ENCODE results near the gene PRM3. TPM values are rescaled to one million over a fixed set of nuclear protein-coding genes. Genes with fewer than 3 reads are reported as not detected.
A peak's percentile ranks its signal among the peaks of the same experiment; 100 is the strongest.

The PRM3 gene
- total and polyA plus RNA-seq, 2 donors (not counting 1 experiment from before 2014, with no cell fraction given): not detected

- no peak for DNase-seq (ENCODE audit: low read depth in 2 of 2)
- Histone ChIP-seq H3K36me3 (ENCODE audit: control insufficient read depth, insufficient read depth, low read length) (no peaks in the 10 kb centered on the region), H3K27ac (ENCODE audit: insufficient read depth, low read length) (no peak overlapping the region), H3K4me1 (ENCODE audit: control insufficient read depth, extremely low read depth, insufficient read depth, low read length) (peaks cover 5% of the 10 kb centered on the region), H2AFZ (ENCODE audit: low read length) (no peak overlapping the region), H4K20me1 (ENCODE audit: control insufficient read depth, extremely low read depth, insufficient read depth, low read length) (no peaks in the 10 kb centered on the region), H3K4me3 (replicated peaks in 1 of 4; ENCODE audit: control extremely low read depth in 1 of 4, insufficient read depth in 1 of 4, low read depth in 3 of 4, low read length in 4 of 4) (no peak overlapping the region), H3K4me2 (ENCODE audit: extremely low read depth, insufficient read depth, low read length) (no peak overlapping the region), H3K9me3 (ENCODE audit: control insufficient read depth, insufficient read depth, low read depth, low read length) (no peaks in the 10 kb centered on the region), H3K79me2 (ENCODE audit: control insufficient read depth, insufficient read depth, low read length) (no peaks in the 10 kb centered on the region), H3K9ac (ENCODE audit: insufficient read depth, low read length) (no peak overlapping the region), H3K27me3 (ENCODE audit: control insufficient read depth, insufficient read depth, low read length) (no peaks in the 10 kb centered on the region)
- no peak for TF ChIP-seq EZH2 (IDR thresholded peaks at IDR 0.05; ENCODE audit: low read length, missing control alignments)
- no peak for TF ChIP-seq CTCF (conservative IDR thresholded peaks at IDR 0.05 in 1 of 2, IDR thresholded peaks at IDR 0.05 in 1 of 2; ENCODE audit: low read depth in 1 of 2, low read length in 2 of 2)
Measured at GRCh38 chr16:11298143-11298900, 24.9 kb upstream of the PRM3 start.

DNA sequence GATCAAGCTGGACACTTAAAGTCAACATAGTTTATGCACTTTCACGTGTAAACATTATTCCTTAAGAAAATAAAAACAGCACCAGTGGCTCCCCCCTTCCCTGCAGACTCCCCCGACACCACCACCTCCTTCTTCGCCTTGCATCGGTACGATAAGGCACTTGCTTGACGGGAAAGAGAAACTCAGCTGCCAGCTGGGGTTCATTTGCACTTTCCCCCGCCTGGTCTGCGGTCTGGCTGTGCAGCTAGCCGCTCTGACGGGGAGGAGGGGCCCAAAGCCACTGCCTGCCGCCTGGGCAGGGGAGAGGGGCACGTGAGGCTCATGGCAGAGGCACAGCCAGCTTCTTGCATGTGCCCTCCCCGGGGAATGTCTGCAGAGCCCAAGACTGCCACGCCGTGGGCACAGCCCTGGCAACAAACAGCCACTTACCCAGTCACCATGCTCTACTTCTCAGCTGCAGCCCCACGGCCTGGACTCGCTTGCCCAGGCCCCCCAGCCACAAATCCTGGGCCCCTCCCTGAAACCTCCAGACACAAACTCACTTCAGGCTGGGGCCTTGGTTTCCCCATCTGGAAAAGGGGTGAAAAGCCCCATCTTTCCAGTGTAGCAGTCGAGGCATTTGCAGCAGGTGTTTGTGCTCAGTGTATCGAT lies 24.2 kb upstream of the PRM3 start:
- H4K20me1 ChIP-seq (ENCODE audit: control insufficient read depth, extremely low read depth, insufficient read depth, low read length): no peaks in the 10 kb centered on the region
- peak overlapping the region in 1 of 4 experiments; percentile 7 for H3K4me3 ChIP-seq (replicated peaks in 1 of 4; ENCODE audit: control extremely low read depth in 1 of 4, insufficient read depth in 1 of 4, low read depth in 3 of 4, low read length in 4 of 4)
- H3K9ac ChIP-seq (ENCODE audit: insufficient read depth, low read length): no peak overlapping the region
- H3K27me3 ChIP-seq (ENCODE audit: control insufficient read depth, insufficient read depth, low read length): no peaks in the 10 kb centered on the region
- peaks cover 5% of the 10 kb centered on the region for H3K4me1 ChIP-seq (ENCODE audit: control insufficient read depth, extremely low read depth, insufficient read depth, low read length)
- H3K79me2 ChIP-seq (ENCODE audit: control insufficient read depth, insufficient read depth, low read length): no peaks in the 10 kb centered on the region
- H3K36me3 ChIP-seq (ENCODE audit: control insufficient read depth, insufficient read depth, low read length): no peaks in the 10 kb centered on the region
- TF ChIP-seq CTCF (conservative IDR thresholded peaks at IDR 0.05 in 1 of 2, IDR thresholded peaks at IDR 0.05 in 1 of 2; ENCODE audit: low read depth in 1 of 2, low read length in 2 of 2): no peak
- peak overlapping the region; percentile 20 for H3K4me2 ChIP-seq (ENCODE audit: extremely low read depth, insufficient read depth, low read length)
- H3K9me3 ChIP-seq (ENCODE audit: control insufficient read depth, insufficient read depth, low read depth, low read length): no peaks in the 10 kb centered on the region
- DNase-seq (ENCODE audit: low read depth in 2 of 2): peak; percentile 81 to 82
- H3K27ac ChIP-seq (ENCODE audit: insufficient read depth, low read length): no peak overlapping the region
- H2AFZ ChIP-seq (ENCODE audit: low read length): no peak overlapping the region

- DNase-seq (ENCODE audit: low read depth in 2 of 2): peak; percentile 50 to 56
- Histone ChIP-seq H3K4me2 (ENCODE audit: extremely low read depth, insufficient read depth, low read length) (peak overlapping the region; percentile 20), H3K9me3 (ENCODE audit: control insufficient read depth, insufficient read depth, low read depth, low read length) (no peaks in the 10 kb centered on the region), H3K9ac (ENCODE audit: insufficient read depth, low read length) (no peak overlapping the region), H3K79me2 (ENCODE audit: control insufficient read depth, insufficient read depth, low read length) (no peaks in the 10 kb centered on the region), H4K20me1 (ENCODE audit: control insufficient read depth, extremely low read depth, insufficient read depth, low read length) (no peaks in the 10 kb centered on the region), H3K27me3 (ENCODE audit: control insufficient read depth, insufficient read depth, low read length) (no peaks in the 10 kb centered on the region), H2AFZ (ENCODE audit: low read length) (no peak overlapping the region), H3K4me3 (replicated peaks in 1 of 4; ENCODE audit: control extremely low read depth in 1 of 4, insufficient read depth in 1 of 4, low read depth in 3 of 4, low read length in 4 of 4) (no peak overlapping the region), H3K27ac (ENCODE audit: insufficient read depth, low read length) (no peak overlapping the region), H3K36me3 (ENCODE audit: control insufficient read depth, insufficient read depth, low read length) (no peaks in the 10 kb centered on the region), H3K4me1 (ENCODE audit: control insufficient read depth, extremely low read depth, insufficient read depth, low read length) (peaks cover 5% of the 10 kb centered on the region)
- no peak for TF ChIP-seq EZH2 (IDR thresholded peaks at IDR 0.05; ENCODE audit: low read length, missing control alignments)
- no peak for TF ChIP-seq CTCF (conservative IDR thresholded peaks at IDR 0.05 in 1 of 2, IDR thresholded peaks at IDR 0.05 in 1 of 2; ENCODE audit: low read depth in 1 of 2, low read length in 2 of 2)
Measured at GRCh38 chr16:11296706-11297491, 23.5 kb upstream of the PRM3 start.
